Glutamatergic neuron (in vitro differentiated cells): ENCODE results near the gene MFSD11. TPM values are rescaled to one million over a fixed set of nuclear protein-coding genes. Genes with fewer than 3 reads are reported as not detected.

ENCODE experiments used
- DNase-seq: peaks from one replicate; pipeline ENCODE4 v3.0.0; 2022
- H3K27ac Mint-ChIP-seq: one replicate; pipeline ENCODE4 v1.8.0; 2020; ENCODE audit warnings: mild to moderate bottlenecking, mixed read lengths, inconsistent platforms; ENCODE audit not compliant: unreplicated experiment
- H3K27me3 Mint-ChIP-seq: one replicate; pipeline ENCODE4 v1.8.0; 2020; ENCODE audit warnings: mild to moderate bottlenecking, moderate library complexity, mixed read lengths, inconsistent platforms; ENCODE audit not compliant: unreplicated experiment
- H3K36me3 Mint-ChIP-seq: one replicate; pipeline ENCODE4 v1.8.0; 2020; ENCODE audit warnings: mild to moderate bottlenecking, mixed read lengths, inconsistent platforms; ENCODE audit not compliant: unreplicated experiment
- H3K4me1 Mint-ChIP-seq: one replicate; pipeline ENCODE4 v1.8.0; 2020; ENCODE audit warnings: mild to moderate bottlenecking, low read depth, mixed read lengths, inconsistent platforms; ENCODE audit not compliant: unreplicated experiment
- H3K4me3 Mint-ChIP-seq: one replicate; pipeline ENCODE4 v1.8.0; 2020; ENCODE audit warnings: mild to moderate bottlenecking, mixed read lengths, inconsistent platforms; ENCODE audit not compliant: unreplicated experiment
- H3K9me3 Mint-ChIP-seq: one replicate; pipeline ENCODE4 v1.8.0; 2020; ENCODE audit warnings: mild to moderate bottlenecking, moderate library complexity, mixed read lengths, inconsistent platforms; ENCODE audit not compliant: unreplicated experiment
- total RNA-seq: library from RNA; stranded (reverse); fragmentation: NEBNext Ultra II Directional; extraction: Animal tissue kit (Norgen Biotek cat#: 25700); gene quantifications from one replicate; pipeline ENCODE4 v1.2.1, GENCODE V29; 2021; ENCODE audit not compliant: unreplicated experiment
- TF ChIP-seq, protein P1 (sequence below): fragments of 200-600 bp; sonication (generic); IDR thresholded peaks from one replicate; pipeline ENCODE4 v1.5.0; 2021; ENCODE audit not compliant: partially characterized antibody, unreplicated experiment

The MFSD11 gene
- total RNA-seq, 1 donor from 2014 or later, result 33.7 TPM

GRCh38 chr17:76702941-76703637 lies 34.8 kb upstream of the MFSD11 start:
- Mint-ChIP-seq H3K9me3 (peaks cover 18% of the 10 kb centered on the region), H3K27me3 (peaks cover 2% of the 10 kb centered on the region), H3K36me3 (no peaks in the 10 kb centered on the region), H3K4me1 (peaks cover 43% of the 10 kb centered on the region), H3K4me3 (no peak overlapping the region), H3K27ac (no peak overlapping the region)
- DNase-seq, result no peak
- TF ChIP-seq, protein P1, sequence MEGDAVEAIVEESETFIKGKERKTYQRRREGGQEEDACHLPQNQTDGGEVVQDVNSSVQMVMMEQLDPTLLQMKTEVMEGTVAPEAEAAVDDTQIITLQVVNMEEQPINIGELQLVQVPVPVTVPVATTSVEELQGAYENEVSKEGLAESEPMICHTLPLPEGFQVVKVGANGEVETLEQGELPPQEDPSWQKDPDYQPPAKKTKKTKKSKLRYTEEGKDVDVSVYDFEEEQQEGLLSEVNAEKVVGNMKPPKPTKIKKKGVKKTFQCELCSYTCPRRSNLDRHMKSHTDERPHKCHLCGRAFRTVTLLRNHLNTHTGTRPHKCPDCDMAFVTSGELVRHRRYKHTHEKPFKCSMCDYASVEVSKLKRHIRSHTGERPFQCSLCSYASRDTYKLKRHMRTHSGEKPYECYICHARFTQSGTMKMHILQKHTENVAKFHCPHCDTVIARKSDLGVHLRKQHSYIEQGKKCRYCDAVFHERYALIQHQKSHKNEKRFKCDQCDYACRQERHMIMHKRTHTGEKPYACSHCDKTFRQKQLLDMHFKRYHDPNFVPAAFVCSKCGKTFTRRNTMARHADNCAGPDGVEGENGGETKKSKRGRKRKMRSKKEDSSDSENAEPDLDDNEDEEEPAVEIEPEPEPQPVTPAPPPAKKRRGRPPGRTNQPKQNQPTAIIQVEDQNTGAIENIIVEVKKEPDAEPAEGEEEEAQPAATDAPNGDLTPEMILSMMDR, result no peak

DNA sequence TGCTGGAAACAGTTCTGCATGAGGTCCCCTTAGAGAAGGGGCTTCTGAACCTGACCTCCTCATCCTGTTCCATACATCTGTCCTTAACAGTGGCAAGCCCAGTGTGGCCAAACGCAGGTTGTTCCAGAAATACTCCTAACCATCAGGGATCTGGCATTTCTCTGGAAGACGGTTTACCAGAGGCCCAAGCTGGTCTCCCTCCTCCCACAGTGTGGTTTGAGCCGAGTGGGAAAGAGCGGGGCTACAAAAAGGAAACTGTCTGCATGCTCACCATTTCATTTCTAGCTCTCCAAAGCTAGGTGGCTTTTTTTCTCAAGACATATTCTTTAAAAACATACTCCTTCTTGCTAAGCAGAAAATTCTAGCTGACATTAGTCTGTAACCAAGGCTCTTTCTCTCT lies 33.1 kb upstream of the MFSD11 start:
- H3K9me3 Mint-ChIP-seq, result peaks cover 20% of the 10 kb centered on the region

GRCh38 chr17:76706817-76707216 lies 31.1 kb upstream of the MFSD11 start:
- Mint-ChIP-seq H3K27me3 (peaks cover 11% of the 10 kb centered on the region), H3K27ac (peak overlapping the region; percentile 78), H3K4me1 (peaks cover 40% of the 10 kb centered on the region), H3K9me3 (peaks cover 20% of the 10 kb centered on the region), H3K4me3 (peak overlapping the region; percentile 36), H3K36me3 (no peaks in the 10 kb centered on the region)
- TF ChIP-seq, protein P1, result no peak
- no peak for DNase-seq

More for the DNA sequence above, 33.1 kb upstream of the MFSD11 start:
- Mint-ChIP-seq H3K36me3 (no peaks in the 10 kb centered on the region), H3K4me3 (no peak overlapping the region), H3K27ac (no peak overlapping the region), H3K4me1 (peaks cover 48% of the 10 kb centered on the region), H3K27me3 (peaks cover 7% of the 10 kb centered on the region)
- TF ChIP-seq, protein P1, result no peak
- no peak for DNase-seq

- TF ChIP-seq, protein P1, result peak; percentile 49
- H3K36me3 Mint-ChIP-seq, result no peaks in the 10 kb centered on the region
- peak; percentile 87 for DNase-seq
- peaks cover 37% of the 10 kb centered on the region for H3K4me1 Mint-ChIP-seq
- peaks cover 11% of the 10 kb centered on the region for H3K27me3 Mint-ChIP-seq
- peak overlapping the region; percentile 96 for H3K4me3 Mint-ChIP-seq
- H3K9me3 Mint-ChIP-seq, result peaks cover 20% of the 10 kb centered on the region
- peak overlapping the region; percentile 98 for H3K27ac Mint-ChIP-seq
Observed at GRCh38 chr17:76707985-76708807, 29.7 kb upstream of the MFSD11 start.
